OCI-LY1 (cell line): ENCODE data around the gene PDIA3.
A peak's percentile ranks its signal among the peaks of the same experiment; 100 is the strongest.
"Not testable (repeated sequence)": the region's sequence is repeated elsewhere in the genome, so short reads cannot be mapped to it uniquely, and the experiment has no call there.

Experiments
- H2AFZ ChIP-seq: fragments of 200-600 bp; sonication (generic), shearing (Covaris generic); 2 replicates; pipeline ENCODE4 v1.6.0; 2014; ENCODE audit warnings: antibody characterized with exemption, mild to moderate bottlenecking, low read length
- H3F3A ChIP-seq: fragments of 200-600 bp; sonication (generic), shearing (Covaris generic); 2 replicates; pipeline ENCODE4 v1.6.0; 2014; ENCODE audit warnings: mild to moderate bottlenecking, antibody characterized with exemption, low read length, moderate library complexity; ENCODE audit not compliant: insufficient read depth
- H3K27ac ChIP-seq: fragments of 200-600 bp; sonication (generic); 2 replicates; pipeline ENCODE4 v1.5.1; 2014; ENCODE audit warnings: low read length, mixed run types, mild to moderate bottlenecking, low read depth; ENCODE audit not compliant: poor library complexity, severe bottlenecking
- H3K27me3 ChIP-seq: fragments of 200-600 bp; sonication (generic); 2 replicates; pipeline ENCODE4 v1.6.0; 2014; ENCODE audit warnings: antibody characterized with exemption, mild to moderate bottlenecking, low read length, moderate library complexity; ENCODE audit not compliant: insufficient read depth
- H3K36me3 ChIP-seq: fragments of 200-600 bp; sonication (generic); 2 replicates; pipeline ENCODE4 v1.6.1; 2014; ENCODE audit warnings: mild to moderate bottlenecking, antibody characterized with exemption, low read length, moderate library complexity, mixed read lengths; ENCODE audit not compliant: insufficient read depth
- H3K4me1 ChIP-seq: fragments of 200-600 bp; sonication (generic); 2 replicates; pipeline ENCODE4 v1.5.1; 2014; ENCODE audit warnings: mild to moderate bottlenecking, low read length, moderate library complexity; ENCODE audit not compliant: insufficient read depth, severe bottlenecking
- H3K4me2 ChIP-seq: fragments of 200-600 bp; sonication (generic), shearing (Covaris generic); 2 replicates; pipeline ENCODE4 v1.6.1; 2014; ENCODE audit warnings: low read length
- H3K4me3 ChIP-seq: fragments of 200-600 bp; sonication (generic); 2 replicates; pipeline ENCODE4 v1.5.1; 2014; ENCODE audit warnings: low read length, low read depth, mild to moderate bottlenecking, mixed read lengths; ENCODE audit not compliant: poor library complexity, severe bottlenecking
- H3K79me2 ChIP-seq: fragments of 200-600 bp; shearing (Covaris generic); 2 replicates; pipeline ENCODE4 v1.6.1; 2016; ENCODE audit warnings: mixed run types, low read length, mixed read lengths; ENCODE audit not compliant: insufficient read depth
- H3K9ac ChIP-seq: fragments of 200-600 bp; sonication (generic), shearing (Covaris generic); 2 replicates; pipeline ENCODE4 v1.6.1; 2014; ENCODE audit warnings: mild to moderate bottlenecking, low read length, mixed read lengths
- H3K9me2 ChIP-seq: fragments of 200-600 bp; sonication (generic), shearing (Covaris generic); 2 replicates; pipeline ENCODE4 v1.6.1; 2014; ENCODE audit warnings: low read depth, mild to moderate bottlenecking, low read length, mixed read lengths
- H3K9me3 ChIP-seq: fragments of 200-600 bp; shearing (Covaris generic); 2 replicates; pipeline ENCODE4 v1.6.1; 2014; ENCODE audit warnings: low read length, mixed read lengths
- H4K20me1 ChIP-seq: fragments of 200-600 bp; sonication (generic), shearing (Covaris generic); 2 replicates; pipeline ENCODE4 v1.6.0; 2016; ENCODE audit warnings: mild to moderate bottlenecking, low read length; ENCODE audit not compliant: insufficient read depth
- EZH2 ChIP-seq: fragments of 200-600 bp; sonication (generic), shearing (Covaris generic); IDR thresholded peaks from 2 replicates; pipeline ENCODE4 v1.8.0; 2017; ENCODE audit warnings: borderline replicate concordance, mixed run types, mild to moderate bottlenecking, antibody characterized with exemption, low read length, moderate library complexity, mixed read lengths
- TF ChIP-seq, protein P1 (sequence below): fragments of 200-600 bp; sonication (generic), shearing (Covaris generic); IDR thresholded peaks from 2 replicates; pipeline ENCODE4 v1.5.1; 2017; ENCODE audit warnings: mild to moderate bottlenecking, antibody characterized with exemption, low read length, moderate library complexity, mixed read lengths

The PDIA3 gene

DNA sequence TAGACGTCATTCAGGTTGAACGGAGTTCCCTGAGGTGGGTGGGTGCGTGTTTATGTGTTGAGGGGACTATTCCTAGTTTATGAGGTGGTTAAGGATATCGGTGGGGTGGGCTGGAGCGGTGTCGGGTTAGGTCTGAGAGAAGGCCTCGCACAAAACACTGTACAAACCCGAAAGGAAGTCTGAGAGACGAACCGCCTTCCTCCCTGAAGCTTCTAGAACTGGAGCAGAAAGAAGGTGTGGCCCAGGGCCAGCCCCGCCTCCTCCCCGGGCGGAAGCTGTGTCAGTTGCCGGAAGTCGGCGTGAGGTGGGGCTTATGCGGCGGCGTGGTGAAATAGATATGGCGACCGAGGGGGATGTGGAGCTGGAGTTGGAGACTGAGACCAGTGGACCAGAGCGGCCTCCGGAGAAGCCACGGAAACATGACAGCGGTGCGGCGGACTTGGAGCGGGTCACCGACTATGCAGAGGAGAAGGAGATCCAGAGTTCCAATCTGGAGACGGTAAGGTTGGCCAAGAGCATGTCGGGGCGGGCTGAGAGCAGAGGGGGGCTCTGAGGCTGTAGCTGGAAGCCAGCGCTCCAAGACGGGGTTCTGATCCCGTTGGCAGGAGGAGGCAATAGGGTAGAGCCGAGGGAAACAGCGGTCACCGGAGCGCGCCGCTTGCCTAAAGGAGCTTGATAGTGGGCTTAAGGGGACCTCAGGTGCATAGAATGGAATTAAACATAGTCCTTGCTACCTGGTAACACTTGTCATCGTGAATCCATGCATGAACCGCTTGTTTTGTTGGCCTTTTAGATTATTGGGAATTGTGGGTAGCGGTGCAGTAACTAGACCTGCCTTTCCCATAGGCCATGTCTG, 54.3 kb downstream of the PDIA3 start, which contains the start of gene HYPK:
Gene HYPK (plus strand): TSS at position 314 of the 856 bp plus-strand sequence. CDS start 24 bp downstream, at position 338.
- Histone ChIP-seq H3K4me2 (peak within 1 kb of the TSS; percentile 80), H3K79me2 (peaks cover 16% of the 10 kb centered on the region), H3K36me3 (peaks cover 61% of the 10 kb centered on the region), H3K9me2 (no peaks in the 10 kb centered on the region), H2AFZ (no peak within 1 kb of the TSS), H3F3A (peaks cover 16% of the 10 kb centered on the region), H3K27ac (peak within 1 kb of the TSS; percentile 98), H3K27me3 (no peaks in the 10 kb centered on the region), H3K9me3 (no peaks in the 10 kb centered on the region), H3K4me3 (peak within 1 kb of the TSS; percentile 95), H3K9ac (peak within 1 kb of the TSS; percentile 95), H4K20me1 (no peaks in the 10 kb centered on the region), H3K4me1 (peaks cover 66% of the 10 kb centered on the region)
- TF ChIP-seq, protein P1, sequence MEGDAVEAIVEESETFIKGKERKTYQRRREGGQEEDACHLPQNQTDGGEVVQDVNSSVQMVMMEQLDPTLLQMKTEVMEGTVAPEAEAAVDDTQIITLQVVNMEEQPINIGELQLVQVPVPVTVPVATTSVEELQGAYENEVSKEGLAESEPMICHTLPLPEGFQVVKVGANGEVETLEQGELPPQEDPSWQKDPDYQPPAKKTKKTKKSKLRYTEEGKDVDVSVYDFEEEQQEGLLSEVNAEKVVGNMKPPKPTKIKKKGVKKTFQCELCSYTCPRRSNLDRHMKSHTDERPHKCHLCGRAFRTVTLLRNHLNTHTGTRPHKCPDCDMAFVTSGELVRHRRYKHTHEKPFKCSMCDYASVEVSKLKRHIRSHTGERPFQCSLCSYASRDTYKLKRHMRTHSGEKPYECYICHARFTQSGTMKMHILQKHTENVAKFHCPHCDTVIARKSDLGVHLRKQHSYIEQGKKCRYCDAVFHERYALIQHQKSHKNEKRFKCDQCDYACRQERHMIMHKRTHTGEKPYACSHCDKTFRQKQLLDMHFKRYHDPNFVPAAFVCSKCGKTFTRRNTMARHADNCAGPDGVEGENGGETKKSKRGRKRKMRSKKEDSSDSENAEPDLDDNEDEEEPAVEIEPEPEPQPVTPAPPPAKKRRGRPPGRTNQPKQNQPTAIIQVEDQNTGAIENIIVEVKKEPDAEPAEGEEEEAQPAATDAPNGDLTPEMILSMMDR, result no peak
- TF ChIP-seq EZH2, result no peak

DNA sequence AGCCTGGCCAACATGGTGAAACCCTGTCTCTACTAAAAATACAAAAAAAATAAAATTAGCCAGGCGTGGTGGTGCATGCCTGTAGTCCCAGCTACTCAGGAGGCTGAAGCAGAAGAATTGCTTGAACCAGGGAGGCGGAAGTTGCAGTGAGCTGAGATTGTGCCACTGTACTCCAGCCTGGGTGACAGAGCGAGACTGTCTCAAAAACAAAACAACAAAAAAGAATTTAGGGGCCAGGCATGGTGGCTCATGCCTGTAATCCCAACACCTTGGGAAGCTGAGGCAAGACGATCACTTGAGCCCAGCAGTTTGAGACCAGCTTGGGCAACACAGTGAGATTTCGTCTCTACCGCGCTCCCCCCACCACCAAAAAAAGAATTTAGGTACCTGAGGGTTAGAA, 56.4 kb downstream of the PDIA3 start:
- H3K4me2 ChIP-seq, H3F3A ChIP-seq, H3K9ac ChIP-seq, H4K20me1 ChIP-seq, H3K27me3 ChIP-seq, H3K9me3 ChIP-seq, H2AFZ ChIP-seq, H3K4me3 ChIP-seq, H3K9me2 ChIP-seq: not testable (repeated sequence)
- peak overlapping the region; percentile 98 for H3K27ac ChIP-seq
- H3K79me2 ChIP-seq, result peaks cover 16% of the 10 kb centered on the region
- peaks cover 66% of the 10 kb centered on the region for H3K36me3 ChIP-seq
- H3K4me1 ChIP-seq, result peaks cover 48% of the 10 kb centered on the region

DNA sequence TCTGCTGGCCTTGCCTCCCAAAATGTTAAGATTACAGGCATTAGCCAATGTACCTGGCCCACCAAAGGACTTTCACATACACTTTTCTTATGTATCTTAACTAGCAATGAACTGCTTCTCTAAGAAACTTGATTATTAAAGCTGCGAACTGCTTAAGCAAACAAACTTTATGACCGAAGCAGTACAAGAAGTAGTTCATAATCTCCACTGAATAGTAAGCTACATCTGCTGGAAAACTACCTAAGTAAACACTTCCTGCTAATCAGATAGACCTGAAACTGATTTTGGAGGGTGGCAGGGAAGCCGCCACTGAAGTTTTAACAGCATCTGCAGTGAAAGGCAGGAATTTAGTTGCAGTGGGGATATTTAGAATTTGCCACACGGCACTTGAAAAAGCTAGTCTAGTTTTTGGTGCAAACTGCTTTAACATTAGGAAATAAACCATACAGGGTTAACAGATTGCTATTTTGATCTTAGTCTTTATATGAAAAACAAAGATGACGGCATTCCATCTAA, 62.3 kb downstream of the PDIA3 start:
- Histone ChIP-seq H3K9ac (peak overlapping the region; percentile 30), H3K36me3 (peaks cover 92% of the 10 kb centered on the region), H3K27ac (peak overlapping the region; percentile 93), H3K4me2 (peak overlapping the region; percentile 58), H4K20me1 (no peaks in the 10 kb centered on the region), H3K4me3 (no peak overlapping the region), H3F3A (peaks cover 11% of the 10 kb centered on the region), H2AFZ (no peak overlapping the region), H3K9me3 (no peaks in the 10 kb centered on the region), H3K4me1 (peaks cover 33% of the 10 kb centered on the region), H3K79me2 (no peaks in the 10 kb centered on the region), H3K27me3 (no peaks in the 10 kb centered on the region), H3K9me2 (no peaks in the 10 kb centered on the region)
- TF ChIP-seq, protein P1, result no peak
- no peak for TF ChIP-seq EZH2
